SU-DHL-6 (cell line): ENCODE results near the gene LRRC47.

ENCODE experiments used
- H2AFZ ChIP-seq: fragments of 200-600 bp; sonication (generic); 2 replicates; pipeline ENCODE4 v1.6.1; 2014; ENCODE audit warnings: low read depth, mild to moderate bottlenecking, moderate library complexity, mixed read lengths, antibody characterized with exemption, low read length; ENCODE audit not compliant: severe bottlenecking
- H3F3A ChIP-seq: fragments of 200-600 bp; shearing (Covaris generic); 2 replicates; pipeline ENCODE4 v1.6.0; 2016; ENCODE audit warnings: antibody characterized with exemption, mild to moderate bottlenecking; ENCODE audit not compliant: insufficient read depth
- H3K27ac ChIP-seq: fragments of 200-600 bp; sonication (generic); 2 replicates; pipeline ENCODE4 v1.5.1; 2016; ENCODE audit warnings: low read depth, mild to moderate bottlenecking, low read length, moderate library complexity, mixed read lengths
- H3K27me3 ChIP-seq: fragments of 200-600 bp; sonication (generic), shearing (Covaris generic); 2 replicates; pipeline ENCODE4 v1.6.0; 2014; ENCODE audit warnings: mild to moderate bottlenecking, low read length
- H3K36me3 ChIP-seq: fragments of 200-600 bp; sonication (generic); 2 replicates; pipeline ENCODE4 v1.6.1; 2014; ENCODE audit warnings: mild to moderate bottlenecking, low read length, mixed read lengths
- H3K4me2 ChIP-seq: fragments of 300-600, 200-600 bp; shearing (Covaris generic), sonication (generic); 2 replicates; pipeline ENCODE4 v1.6.0; 2014; ENCODE audit warnings: low read length, low read depth, mild to moderate bottlenecking; ENCODE audit not compliant: poor library complexity, severe bottlenecking
- H3K4me3 ChIP-seq: fragments of 200-600 bp; sonication (generic); 2 replicates; pipeline ENCODE4 v1.5.1; 2014; ENCODE audit warnings: antibody characterized with exemption, low read length, mild to moderate bottlenecking, mixed read lengths; ENCODE audit not compliant: insufficient read depth, poor library complexity, severe bottlenecking
- H3K79me2 ChIP-seq: fragments of 200-600 bp; sonication (generic); 2 replicates; pipeline ENCODE4 v1.6.1; 2014; ENCODE audit warnings: mild to moderate bottlenecking, low read length, moderate library complexity; ENCODE audit not compliant: insufficient read depth
- H3K9ac ChIP-seq: fragments of 200-600 bp; sonication (generic); 2 replicates; pipeline ENCODE4 v1.7.0; 2014; ENCODE audit warnings: mild to moderate bottlenecking, low read length
- H3K9me2 ChIP-seq: fragments of 200-600 bp; sonication (generic); replicated peaks from 2 replicates; pipeline ENCODE4 v1.6.1; 2014; ENCODE audit warnings: low read length; ENCODE audit not compliant: insufficient read depth
- H3K9me3 ChIP-seq: fragments of 200-600 bp; sonication (generic); 2 replicates; pipeline ENCODE4 v1.6.1; 2014; ENCODE audit warnings: low read length, mixed read lengths; ENCODE audit not compliant: insufficient read depth
- H4K20me1 ChIP-seq: fragments of 200-600 bp; sonication (generic); 2 replicates; pipeline ENCODE4 v1.6.1; 2014; ENCODE audit warnings: low read depth, mild to moderate bottlenecking, antibody characterized with exemption, low read length, moderate library complexity, mixed read lengths
- EZH2phosphoT487 ChIP-seq: fragments of 200-600 bp; sonication (generic), shearing (Covaris generic); conservative IDR thresholded peaks from 2 replicates; pipeline ENCODE4 v1.6.1; 2018; ENCODE audit warnings: mild to moderate bottlenecking, antibody characterized with exemption, low read length, moderate library complexity, mixed read lengths
- TF ChIP-seq, protein P1 (sequence below): fragments of 200-600 bp; sonication (generic); IDR thresholded peaks from one replicate; pipeline ENCODE4 v1.5.1; 2017; ENCODE audit warnings: antibody characterized with exemption, mild to moderate bottlenecking, low read length, moderate library complexity; ENCODE audit not compliant: insufficient read depth, poor library complexity, severe bottlenecking

The LRRC47 gene

DNA sequence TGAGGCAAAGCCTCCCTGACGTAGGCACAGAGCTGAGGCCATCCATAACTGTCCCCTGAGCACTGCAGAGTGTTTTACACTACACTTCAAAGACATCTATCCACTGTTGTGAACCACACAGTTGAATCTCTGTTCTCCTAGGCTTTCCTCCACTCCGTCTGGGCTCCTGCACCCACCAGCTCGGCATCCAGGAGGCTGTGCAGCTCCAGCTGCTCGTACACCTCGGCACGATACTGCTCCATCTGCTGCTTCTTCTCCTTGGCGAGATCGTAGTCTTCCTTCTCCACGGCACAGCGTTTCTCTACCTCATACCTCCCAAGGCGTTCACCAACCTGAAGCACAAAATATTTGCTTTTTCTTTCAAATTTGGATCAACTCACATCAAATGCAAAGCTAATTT is 42.5 kb upstream of the LRRC47 start:
- H3K36me3 ChIP-seq: 0 out of 2 replicates have a peak, but pooled peaks cover 3% of the 10 kb centered on the region

DNA sequence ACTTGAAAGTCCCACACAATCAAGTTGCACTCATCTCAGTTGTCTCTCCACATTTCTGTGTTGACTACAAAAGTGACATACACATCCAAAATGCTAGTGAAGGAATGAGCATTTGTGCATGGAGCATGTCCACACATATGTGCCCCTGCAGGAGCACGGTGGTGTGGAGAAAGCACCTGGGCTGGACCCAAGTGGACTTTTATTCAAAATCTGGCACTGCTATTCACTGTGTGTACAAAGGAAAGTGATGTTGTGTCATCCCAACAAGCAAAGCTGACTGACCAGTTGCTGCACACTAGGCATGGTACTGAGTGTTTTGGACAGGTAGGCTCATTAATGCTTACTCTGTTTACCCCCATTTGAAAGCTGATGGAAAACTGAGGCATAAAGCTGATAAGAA is 41.4 kb upstream of the LRRC47 start:
- no peaks in the 10 kb centered on the region for H3K9me2 ChIP-seq
- no peaks in the 10 kb centered on the region for H3K79me2 ChIP-seq
- no peaks in the 10 kb centered on the region for H3K9me3 ChIP-seq
- no peaks in the 10 kb centered on the region for H3K27me3 ChIP-seq
- H3K36me3 ChIP-seq: 0 out of 2 replicates have a peak, but pooled peaks cover 3% of the 10 kb centered on the region
- TF ChIP-seq, protein P1, sequence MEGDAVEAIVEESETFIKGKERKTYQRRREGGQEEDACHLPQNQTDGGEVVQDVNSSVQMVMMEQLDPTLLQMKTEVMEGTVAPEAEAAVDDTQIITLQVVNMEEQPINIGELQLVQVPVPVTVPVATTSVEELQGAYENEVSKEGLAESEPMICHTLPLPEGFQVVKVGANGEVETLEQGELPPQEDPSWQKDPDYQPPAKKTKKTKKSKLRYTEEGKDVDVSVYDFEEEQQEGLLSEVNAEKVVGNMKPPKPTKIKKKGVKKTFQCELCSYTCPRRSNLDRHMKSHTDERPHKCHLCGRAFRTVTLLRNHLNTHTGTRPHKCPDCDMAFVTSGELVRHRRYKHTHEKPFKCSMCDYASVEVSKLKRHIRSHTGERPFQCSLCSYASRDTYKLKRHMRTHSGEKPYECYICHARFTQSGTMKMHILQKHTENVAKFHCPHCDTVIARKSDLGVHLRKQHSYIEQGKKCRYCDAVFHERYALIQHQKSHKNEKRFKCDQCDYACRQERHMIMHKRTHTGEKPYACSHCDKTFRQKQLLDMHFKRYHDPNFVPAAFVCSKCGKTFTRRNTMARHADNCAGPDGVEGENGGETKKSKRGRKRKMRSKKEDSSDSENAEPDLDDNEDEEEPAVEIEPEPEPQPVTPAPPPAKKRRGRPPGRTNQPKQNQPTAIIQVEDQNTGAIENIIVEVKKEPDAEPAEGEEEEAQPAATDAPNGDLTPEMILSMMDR: no peak
- TF ChIP-seq EZH2phosphoT487: no peak
- no peak overlapping the region for H3K4me2 ChIP-seq
- H3K4me3 ChIP-seq: no peak overlapping the region
- H2AFZ ChIP-seq: no peak overlapping the region
- no peak overlapping the region for H3K9ac ChIP-seq
- H3K27ac ChIP-seq: no peak overlapping the region
- H4K20me1 ChIP-seq: no peaks in the 10 kb centered on the region
- H3F3A ChIP-seq: no peaks in the 10 kb centered on the region

More for the DNA sequence above, 42.5 kb upstream of the LRRC47 start:
- Histone ChIP-seq H3K9me3 (no peaks in the 10 kb centered on the region), H3K79me2 (no peaks in the 10 kb centered on the region), H3K4me2 (no peak overlapping the region), H4K20me1 (no peaks in the 10 kb centered on the region), H3K27me3 (no peaks in the 10 kb centered on the region), H3K4me3 (no peak overlapping the region), H3F3A (no peaks in the 10 kb centered on the region), H3K9me2 (no peaks in the 10 kb centered on the region), H3K27ac (no peak overlapping the region), H3K9ac (no peak overlapping the region), H2AFZ (no peak overlapping the region)
- TF ChIP-seq, protein P1: no peak
- no peak for TF ChIP-seq EZH2phosphoT487

DNA sequence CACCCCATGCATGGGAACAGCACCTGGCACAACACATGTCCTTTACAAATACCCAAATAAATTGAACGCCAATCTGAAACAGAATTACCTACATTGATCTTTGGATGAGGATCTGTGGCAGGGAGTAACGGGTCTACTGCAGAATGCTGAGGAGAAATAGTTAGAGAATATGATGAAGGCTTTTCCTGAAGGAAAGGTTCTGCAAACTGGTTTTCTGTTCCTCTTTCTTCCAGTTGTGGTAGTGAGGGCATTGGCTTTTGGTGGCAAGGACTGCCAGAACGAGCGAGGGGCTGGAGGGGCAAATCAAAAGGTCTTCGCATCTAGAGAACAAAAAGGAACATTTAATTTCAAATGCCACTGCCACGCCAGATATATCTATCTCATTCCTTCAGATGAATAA is 40.9 kb upstream of the LRRC47 start:
- Histone ChIP-seq H3K4me3 (no peak overlapping the region), H3K27me3 (no peaks in the 10 kb centered on the region), H3K9me3 (no peaks in the 10 kb centered on the region), H3K79me2 (no peaks in the 10 kb centered on the region), H3K36me3 (0 out of 2 replicates have a peak, but pooled peaks cover 3% of the 10 kb centered on the region), H4K20me1 (no peaks in the 10 kb centered on the region), H3K9ac (no peak overlapping the region), H2AFZ (no peak overlapping the region), H3F3A (no peaks in the 10 kb centered on the region), H3K4me2 (no peak overlapping the region), H3K9me2 (no peaks in the 10 kb centered on the region), H3K27ac (no peak overlapping the region)
- TF ChIP-seq, protein P1: no peak
- TF ChIP-seq EZH2phosphoT487: no peak

DNA sequence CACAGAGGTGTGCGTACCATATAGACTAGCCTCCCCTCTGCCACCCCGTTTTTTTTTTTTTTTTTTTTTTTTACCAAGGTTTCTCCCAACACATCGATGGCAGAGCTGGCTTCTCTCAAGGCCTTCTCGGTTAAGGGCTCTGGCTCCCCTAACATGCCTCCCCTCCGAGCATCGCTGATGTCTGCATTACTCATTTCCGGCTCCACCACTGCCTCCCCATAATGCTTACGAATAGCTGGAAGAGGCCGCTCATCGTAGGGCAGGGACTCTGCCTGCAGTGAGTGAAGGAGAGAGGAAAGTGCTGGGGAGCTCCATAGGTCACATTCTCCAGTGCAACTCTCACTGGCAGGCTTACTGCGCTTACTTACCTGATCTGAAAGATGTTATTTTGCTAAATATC is 40.1 kb upstream of the LRRC47 start:
- TF ChIP-seq, protein P1: no peak
- no peak for TF ChIP-seq EZH2phosphoT487
- Histone ChIP-seq H3K9me2 (no peaks in the 10 kb centered on the region), H4K20me1 (no peaks in the 10 kb centered on the region), H3K9me3 (no peaks in the 10 kb centered on the region), H2AFZ (no peak overlapping the region), H3K9ac (no peak overlapping the region), H3K79me2 (no peaks in the 10 kb centered on the region), H3K36me3 (0 out of 2 replicates have a peak, but pooled peaks cover 3% of the 10 kb centered on the region), H3K4me3 (no peak overlapping the region), H3K27me3 (no peaks in the 10 kb centered on the region), H3F3A (no peaks in the 10 kb centered on the region), H3K4me2 (no peak overlapping the region), H3K27ac (no peak overlapping the region)
